ENCODE results near the gene FGF19.

FGF19 gene

GRCh38 chr11:69660001-69660500 is 43.8 kb downstream of the FGF19 start:
- no peak for TF ChIP-seq CTCF (conservative IDR thresholded peaks at IDR 0.05; ENCODE audit: low read depth, low read length)
- no peak for DNase-seq (ENCODE audit: low read depth)
- no peak overlapping the region for H3K4me3 ChIP-seq (ENCODE audit: low read length)

- no peak for TF ChIP-seq CTCF (conservative IDR thresholded peaks at IDR 0.05; ENCODE audit: low read depth, low read length)
- DNase-seq (ENCODE audit: low read depth) = no peak
Measured at GRCh38 chr11:69659591-69659990, 44.2 kb downstream of the FGF19 start.

GRCh38 chr11:69658626-69659450 is 45.0 kb downstream of the FGF19 start:
- DNase-seq (ENCODE audit: low read depth) = no peak
- H3K4me3 ChIP-seq (ENCODE audit: low read length) = no peak overlapping the region
- no peak for TF ChIP-seq CTCF (conservative IDR thresholded peaks at IDR 0.05; ENCODE audit: low read depth, low read length)

More at GRCh38 chr11:69659591-69659990, 44.2 kb downstream of the FGF19 start:
- no peak overlapping the region for H3K4me3 ChIP-seq (ENCODE audit: low read length)

GRCh38 chr11:69657911-69658625 is 45.8 kb downstream of the FGF19 start:
- no peak for TF ChIP-seq CTCF (conservative IDR thresholded peaks at IDR 0.05; ENCODE audit: low read depth, low read length)
- no peak overlapping the region for H3K4me3 ChIP-seq (ENCODE audit: low read length)
- peak; percentile 95 for DNase-seq (ENCODE audit: low read depth)

- no peak overlapping the region for H3K4me3 ChIP-seq (ENCODE audit: low read length)
- no peak for DNase-seq (ENCODE audit: low read depth)
- TF ChIP-seq CTCF (conservative IDR thresholded peaks at IDR 0.05; ENCODE audit: low read depth, low read length) = no peak
Measured at GRCh38 chr11:69657456-69657910, 46.3 kb downstream of the FGF19 start.

GRCh38 chr11:69656536-69657455 is 47.0 kb downstream of the FGF19 start:
- no peak for TF ChIP-seq CTCF (conservative IDR thresholded peaks at IDR 0.05; ENCODE audit: low read depth, low read length)
- H3K4me3 ChIP-seq (ENCODE audit: low read length) = no peak overlapping the region
- no peak for DNase-seq (ENCODE audit: low read depth)

Measured in retinal pigment epithelial cell (primary cell).